Embryonic facial prominence (tissue), 1 donor: Measurements from ENCODE around the gene TBC1D7.

Source experiments
- DNase-seq: peaks from one replicate; pipeline ENCODE4 v3.0.0-alpha.2; 2016; ENCODE audit errors: extremely low spot score

The TBC1D7 gene

GRCh38 chr6:13272131-13273046 is 55.9 kb downstream of the TBC1D7 start:
- DNase-seq: no peak

- no peak for DNase-seq
Observed at GRCh38 chr6:13268913-13269518, 59.3 kb downstream of the TBC1D7 start.

GRCh38 chr6:13267142-13267651 is 61.1 kb downstream of the TBC1D7 start:
- no peak for DNase-seq

GRCh38 chr6:13263669-13264068 is 64.7 kb downstream of the TBC1D7 start:
- DNase-seq: no peak

- DNase-seq: no peak
Observed at GRCh38 chr6:13262302-13263230, 65.8 kb downstream of the TBC1D7 start.

GRCh38 chr6:13261464-13261994 is 66.8 kb downstream of the TBC1D7 start:
- no peak for DNase-seq

- DNase-seq: no peak
Observed at GRCh38 chr6:13260831-13261230, 67.5 kb downstream of the TBC1D7 start.

- no peak for DNase-seq
Observed at GRCh38 chr6:13260101-13260598, 68.2 kb downstream of the TBC1D7 start.

GRCh38 chr6:13259393-13259792 is 68.9 kb downstream of the TBC1D7 start:
- no peak for DNase-seq

GRCh38 chr6:13256266-13257001 is 71.9 kb downstream of the TBC1D7 start:
- no peak for DNase-seq
